GM12878 (cell line): ENCODE results near the gene MX1. TPM values are rescaled to one million over a fixed set of nuclear protein-coding genes. Genes with fewer than 3 reads are reported as not detected.

Experiments used
- ATAC-seq: fragments of 200-7000 bp; cut with Tn5 transposase; 3 replicates; pipeline ENCODE4 v1.9.1; 2020; ENCODE audit warnings: mild to moderate bottlenecking, moderate library complexity
- BruUV-seq: library from RNA; stranded (reverse); fragments of 400-500 nt; replicated peaks from 2 replicates; lab custom pipeline; 2021; lab: Mats Ljungman, UMichigan
- CTCF ChIA-PET: fragments of 300-600 bp; sonication (Branson Sonifier 250); formaldehyde crosslinking; extraction: SDS; loops from one replicate; lab custom pipeline; 2021; ENCODE audit warnings: inconsistent platforms; lab: Yijun Ruan, JAX
- POLR2A ChIA-PET: fragments of 350-600 bp; formaldehyde crosslinking; extraction: SDS; loops from one replicate; lab custom pipeline; 2021; ENCODE audit warnings: inconsistent platforms; lab: Charles Lee
- RAD21 ChIA-PET: fragments of 300-600 bp; sonication (Branson Sonifier 250); formaldehyde crosslinking; loops from one replicate; lab custom pipeline; 2023; ENCODE audit warnings: antibody characterized with exemption; ENCODE audit not compliant: unreplicated experiment; lab: Charles Lee
- SMC1A ChIA-PET: fragments of 300-600 bp; sonication (Branson Sonifier 250); formaldehyde crosslinking; loops from one replicate; lab custom pipeline; 2023; ENCODE audit not compliant: unreplicated experiment, uncharacterized antibody; lab: Charles Lee
- DNase-seq: peaks from one replicate; pipeline ENCODE4 v3.0.0-alpha.2; 2011; ENCODE audit warnings: low read depth, low spot score
- FAIRE-seq: peaks from 3 replicates; lab custom pipeline; 2011; peaks lifted over from hg19 to GRCh38; lab: Jason Lieb, UNC
- H2AFZ ChIP-seq: 2 replicates; pipeline ENCODE4 v1.6.0; 2011; ENCODE audit warnings: low read depth, low read length, control low read depth; ENCODE audit not compliant: control insufficient read depth
- H3K27ac ChIP-seq: 2 replicates; pipeline ENCODE4 v1.5.1; 2011; ENCODE audit warnings: control low read depth; ENCODE audit not compliant: control insufficient read depth, insufficient read depth
- H3K27me3 ChIP-seq, 2 experiments: replicated peaks in 1 of 2; 2 replicates each; pipeline versions ENCODE4 v1.6.0 to v1.6.1; 2011; ENCODE audit warnings: low read length in 1 of 2; ENCODE audit not compliant: control insufficient read depth in 2 of 2, insufficient read depth in 2 of 2
- H3K36me3 ChIP-seq, 2 experiments: 2 replicates each; pipeline ENCODE4 v1.5.1; 2011; ENCODE audit warnings: low read length in 1 of 2; ENCODE audit not compliant: control insufficient read depth in 2 of 2, insufficient read depth in 2 of 2
- H3K4me1 ChIP-seq: 2 replicates; pipeline ENCODE4 v1.6.1; 2011; ENCODE audit warnings: mild to moderate bottlenecking, low read length, moderate library complexity, mixed read lengths; ENCODE audit not compliant: control insufficient read depth, insufficient read depth
- H3K4me2 ChIP-seq: 2 replicates; pipeline ENCODE4 v1.6.0; 2011; ENCODE audit warnings: control low read depth; ENCODE audit not compliant: control insufficient read depth, insufficient read depth
- H3K4me3 ChIP-seq: fragments of 200-600 bp; sonication (generic); 2 replicates; pipeline ENCODE4 v1.5.1; 2016
- H3K79me2 ChIP-seq: 2 replicates; pipeline ENCODE4 v1.6.0; 2011; ENCODE audit warnings: low read length; ENCODE audit not compliant: control insufficient read depth, insufficient read depth
- H3K9ac ChIP-seq: 2 replicates; pipeline ENCODE4 v1.8.0; 2011; ENCODE audit warnings: low read length, control low read depth, mixed read lengths; ENCODE audit not compliant: control insufficient read depth, insufficient read depth
- H3K9me3 ChIP-seq: replicated peaks from 3 replicates; pipeline ENCODE4 v1.5.1; 2011; ENCODE audit warnings: mild to moderate bottlenecking, low read length; ENCODE audit not compliant: control insufficient read depth, insufficient read depth
- H4K20me1 ChIP-seq: 2 replicates; pipeline ENCODE4 v1.6.0; 2011; ENCODE audit not compliant: control insufficient read depth, insufficient read depth
- POLR2AphosphoS2 ChIP-seq: IDR thresholded peaks from 2 replicates; pipeline ENCODE4 v1.6.1; 2011; ENCODE audit warnings: low read depth, mild to moderate bottlenecking, low read length, improper control_type of control experiment, moderate library complexity
- STAT1 ChIP-seq: fragments of 450-650 bp; conservative IDR thresholded peaks from 2 replicates; pipeline ENCODE4 v1.6.1; 2014; ENCODE audit warnings: antibody characterized with exemption, mild to moderate bottlenecking
- TCF12 ChIP-seq: IDR thresholded peaks from 2 replicates; pipeline ENCODE4 v1.6.1; 2011; ENCODE audit warnings: low read depth, mild to moderate bottlenecking, low read length
- YY1 ChIP-seq: IDR thresholded peaks from 2 replicates; pipeline ENCODE4 v1.6.1; 2011; ENCODE audit warnings: low read depth, mild to moderate bottlenecking, low read length
- ZNF207 ChIP-seq: fragments of 450-650 bp; IDR thresholded peaks from 2 replicates; pipeline ENCODE4 v1.6.1; 2014; ENCODE audit warnings: antibody characterized with exemption, mild to moderate bottlenecking, borderline replicate concordance
- WGBS: methylation state at CpG from one replicate; pipeline ENCODE4 v1.1.6; 2016; ENCODE audit warnings: low lambda C conversion rate; ENCODE audit not compliant: insufficient replicate concordance, insufficient coverage; ENCODE audit errors: missing lambda C conversion rate; 5-methylcytosine and 5-hydroxymethylcytosine counted together
- in situ Hi-C: fragments of 300-500 bp; cut with MboI; formaldehyde crosslinking; loops from 9 replicates; pipeline ENCODE4 v1.14.3; 2018; ENCODE audit warnings: mixed read lengths
- intact Hi-C: fragments of 100-400 bp; cut with micrococcal nuclease; formaldehyde crosslinking; loops from one replicate; pipeline ENCODE4 v1.14.2; 2022; ENCODE audit not compliant: unreplicated experiment
- polyA plus RNA-seq, 11 experiments: library from polyadenylated mRNA; depleted of rRNA in 4 of 11; unstranded in 6 of 11; stranded (reverse) in 5 of 11; fragments of >200 nt; fragmentation: Nextera tagmentation in 4 of 11; fragmentation: Illumina TruSeq in 1 of 11; extraction: Ambion mirVana in 4 of 11; extraction: Trizol in 1 of 11; gene quantifications; 1 replicate in 1 of 11; 2 replicates in 10 of 11; pipeline versions ENCODE4 v1.2.1 to v1.2.3, GENCODE V29; 2011 to 2016; ENCODE audit warnings: inconsistent platforms in 2 of 11, missing spikeins in 2 of 11, low read depth in 1 of 11
- total RNA-seq, 4 experiments: library from RNA; depleted of rRNA in 3 of 4; stranded (reverse); fragments of >200 nt in 3 of 4; fragmentation: Illumina TruSeq in 1 of 4; extraction: Trizol in 1 of 4; gene quantifications; 2 replicates each; pipeline versions ENCODE4 v1.2.1 to v1.2.3, GENCODE V29; 2013 to 2021
- TF ChIP-seq, protein P1 (sequence below): fragments of 450-650 bp; IDR thresholded peaks from 2 replicates; pipeline ENCODE4 v1.6.1; 2017; ENCODE audit warnings: mild to moderate bottlenecking, moderate library complexity
- TF ChIP-seq, protein P2 (sequence below), 3 experiments: IDR thresholded peaks in 2 of 3; conservative IDR thresholded peaks in 1 of 3; 2 replicates each; pipeline ENCODE4 v1.5.1; 2011; ENCODE audit warnings: low read depth in 3 of 3, low read length in 3 of 3, mild to moderate bottlenecking in 3 of 3, control low read depth in 2 of 3, moderate library complexity in 2 of 3, inconsistent platforms in 1 of 3, mixed read lengths in 1 of 3; ENCODE audit not compliant: control insufficient read depth in 2 of 3, insufficient read depth in 1 of 3; ENCODE audit errors: extremely low read depth in 1 of 3
- TF ChIP-seq, protein P3 (sequence below): fragments of 450-650 bp; IDR thresholded peaks from 2 replicates; pipeline ENCODE4 v1.6.1; 2016; ENCODE audit warnings: mild to moderate bottlenecking

Gene MX1
- total and polyA plus RNA-seq, 10 of the 15 experiments (the other 5 are each of a cell fraction or from before 2014, with no cell fraction given): 75.9 to 385 (median 302) TPM

DNA sequence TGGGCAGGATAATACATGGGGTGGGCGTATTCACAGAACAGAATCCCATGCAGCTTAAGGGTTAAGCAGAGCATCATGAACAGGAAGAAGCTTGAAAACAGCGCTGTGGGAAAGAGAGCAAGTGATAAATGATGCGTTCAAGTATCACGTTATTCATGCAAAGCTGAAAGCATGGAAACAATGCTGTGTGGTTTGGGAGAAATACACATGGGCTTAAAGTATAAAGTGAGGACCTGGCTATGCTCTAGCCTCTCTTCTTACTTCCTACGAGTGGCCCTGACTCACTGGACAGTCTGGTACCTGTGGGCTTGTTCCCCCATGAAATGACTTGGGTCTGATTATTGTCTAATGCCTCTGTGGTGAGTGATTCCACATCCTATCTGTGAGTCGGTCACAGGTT lies 56.3 kb downstream of the MX1 start:
- Histone ChIP-seq H3K27me3 (no peaks in the 10 kb centered on the region), H3K9ac (no peak overlapping the region), H3K4me1 (0 out of 2 replicates have a peak, but pooled peaks cover 3% of the 10 kb centered on the region), H2AFZ (no peak overlapping the region), H3K27ac (no peak overlapping the region), H4K20me1 (no peaks in the 10 kb centered on the region), H3K79me2 (no peaks in the 10 kb centered on the region), H3K9me3 (no peaks in the 10 kb centered on the region), H3K4me3 (no peak overlapping the region), H3K36me3 (no peaks in the 10 kb centered on the region), H3K4me2 (no peak overlapping the region)
- ChIA-PET CTCF (interaction anchor here (2.5 to 2.9 kb wide), 2 partner anchors 113 to 199 kb away, joined by 8 to 16 read pairs; no protein-coding TSS in a partner anchor), RAD21 (interaction anchor here (0.9 to 2.4 kb wide), 4 partner anchors 43 to 199 kb away, joined by 3 to 8 read pairs (median 5); no protein-coding TSS in a partner anchor), SMC1A (interaction anchor here (0.7 to 1.9 kb wide), 7 partner anchors 24 to 199 kb away, joined by 3 to 4 read pairs (median 4); no protein-coding TSS in a partner anchor), POLR2A (interaction anchor here (0.5 kb wide), 1 partner anchor 1503 kb away, joined by 5 read pairs; no protein-coding TSS in a partner anchor)
- intact Hi-C loops: loop anchor here (5.0 kb wide), 1 partner anchor 120 kb away; no protein-coding TSS in a partner anchor
- no peak for DNase-seq
- WGBS: 6% methylated on average over 6 of the region's 6 CpGs
- no peak for TF ChIP-seq YY1
- TF ChIP-seq, protein P1, sequence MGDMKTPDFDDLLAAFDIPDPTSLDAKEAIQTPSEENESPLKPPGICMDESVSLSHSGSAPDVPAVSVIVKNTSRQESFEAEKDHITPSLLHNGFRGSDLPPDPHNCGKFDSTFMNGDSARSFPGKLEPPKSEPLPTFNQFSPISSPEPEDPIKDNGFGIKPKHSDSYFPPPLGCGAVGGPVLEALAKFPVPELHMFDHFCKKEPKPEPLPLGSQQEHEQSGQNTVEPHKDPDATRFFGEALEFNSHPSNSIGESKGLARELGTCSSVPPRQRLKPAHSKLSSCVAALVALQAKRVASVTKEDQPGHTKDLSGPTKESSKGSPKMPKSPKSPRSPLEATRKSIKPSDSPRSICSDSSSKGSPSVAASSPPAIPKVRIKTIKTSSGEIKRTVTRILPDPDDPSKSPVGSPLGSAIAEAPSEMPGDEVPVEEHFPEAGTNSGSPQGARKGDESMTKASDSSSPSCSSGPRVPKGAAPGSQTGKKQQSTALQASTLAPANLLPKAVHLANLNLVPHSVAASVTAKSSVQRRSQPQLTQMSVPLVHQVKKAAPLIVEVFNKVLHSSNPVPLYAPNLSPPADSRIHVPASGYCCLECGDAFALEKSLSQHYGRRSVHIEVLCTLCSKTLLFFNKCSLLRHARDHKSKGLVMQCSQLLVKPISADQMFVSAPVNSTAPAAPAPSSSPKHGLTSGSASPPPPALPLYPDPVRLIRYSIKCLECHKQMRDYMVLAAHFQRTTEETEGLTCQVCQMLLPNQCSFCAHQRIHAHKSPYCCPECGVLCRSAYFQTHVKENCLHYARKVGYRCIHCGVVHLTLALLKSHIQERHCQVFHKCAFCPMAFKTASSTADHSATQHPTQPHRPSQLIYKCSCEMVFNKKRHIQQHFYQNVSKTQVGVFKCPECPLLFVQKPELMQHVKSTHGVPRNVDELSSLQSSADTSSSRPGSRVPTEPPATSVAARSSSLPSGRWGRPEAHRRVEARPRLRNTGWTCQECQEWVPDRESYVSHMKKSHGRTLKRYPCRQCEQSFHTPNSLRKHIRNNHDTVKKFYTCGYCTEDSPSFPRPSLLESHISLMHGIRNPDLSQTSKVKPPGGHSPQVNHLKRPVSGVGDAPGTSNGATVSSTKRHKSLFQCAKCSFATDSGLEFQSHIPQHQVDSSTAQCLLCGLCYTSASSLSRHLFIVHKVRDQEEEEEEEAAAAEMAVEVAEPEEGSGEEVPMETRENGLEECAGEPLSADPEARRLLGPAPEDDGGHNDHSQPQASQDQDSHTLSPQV: no peak
- no peak for TF ChIP-seq POLR2AphosphoS2
- TF ChIP-seq STAT1: no peak
- TF ChIP-seq TCF12: no peak
- TF ChIP-seq, protein P2, sequence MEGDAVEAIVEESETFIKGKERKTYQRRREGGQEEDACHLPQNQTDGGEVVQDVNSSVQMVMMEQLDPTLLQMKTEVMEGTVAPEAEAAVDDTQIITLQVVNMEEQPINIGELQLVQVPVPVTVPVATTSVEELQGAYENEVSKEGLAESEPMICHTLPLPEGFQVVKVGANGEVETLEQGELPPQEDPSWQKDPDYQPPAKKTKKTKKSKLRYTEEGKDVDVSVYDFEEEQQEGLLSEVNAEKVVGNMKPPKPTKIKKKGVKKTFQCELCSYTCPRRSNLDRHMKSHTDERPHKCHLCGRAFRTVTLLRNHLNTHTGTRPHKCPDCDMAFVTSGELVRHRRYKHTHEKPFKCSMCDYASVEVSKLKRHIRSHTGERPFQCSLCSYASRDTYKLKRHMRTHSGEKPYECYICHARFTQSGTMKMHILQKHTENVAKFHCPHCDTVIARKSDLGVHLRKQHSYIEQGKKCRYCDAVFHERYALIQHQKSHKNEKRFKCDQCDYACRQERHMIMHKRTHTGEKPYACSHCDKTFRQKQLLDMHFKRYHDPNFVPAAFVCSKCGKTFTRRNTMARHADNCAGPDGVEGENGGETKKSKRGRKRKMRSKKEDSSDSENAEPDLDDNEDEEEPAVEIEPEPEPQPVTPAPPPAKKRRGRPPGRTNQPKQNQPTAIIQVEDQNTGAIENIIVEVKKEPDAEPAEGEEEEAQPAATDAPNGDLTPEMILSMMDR (IDR thresholded peaks at IDR 0.05 in 2 of 3, conservative IDR thresholded peaks at IDR 0.05 in 1 of 3; ENCODE audit: control insufficient read depth in 2 of 3, extremely low read depth in 1 of 3, insufficient read depth in 1 of 3, low read depth in 3 of 3, low read length in 3 of 3): no peak
- TF ChIP-seq, protein P3, sequence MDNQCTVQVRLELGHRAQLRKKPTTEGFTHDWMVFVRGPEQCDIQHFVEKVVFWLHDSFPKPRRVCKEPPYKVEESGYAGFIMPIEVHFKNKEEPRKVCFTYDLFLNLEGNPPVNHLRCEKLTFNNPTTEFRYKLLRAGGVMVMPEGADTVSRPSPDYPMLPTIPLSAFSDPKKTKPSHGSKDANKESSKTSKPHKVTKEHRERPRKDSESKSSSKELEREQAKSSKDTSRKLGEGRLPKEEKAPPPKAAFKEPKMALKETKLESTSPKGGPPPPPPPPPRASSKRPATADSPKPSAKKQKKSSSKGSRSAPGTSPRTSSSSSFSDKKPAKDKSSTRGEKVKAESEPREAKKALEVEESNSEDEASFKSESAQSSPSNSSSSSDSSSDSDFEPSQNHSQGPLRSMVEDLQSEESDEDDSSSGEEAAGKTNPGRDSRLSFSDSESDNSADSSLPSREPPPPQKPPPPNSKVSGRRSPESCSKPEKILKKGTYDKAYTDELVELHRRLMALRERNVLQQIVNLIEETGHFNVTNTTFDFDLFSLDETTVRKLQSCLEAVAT: no peak
- TF ChIP-seq ZNF207: no peak
- peak; percentile 37; the same call in 2 of the 3 replicates for ATAC-seq
- no peak for FAIRE-seq
- in situ Hi-C loops: no loop called here
- BruUV-seq: no TSS peak
